Mesenchymal stem cell (in vitro differentiated cells and primary cell): ENCODE results near the gene HS6ST2.

ENCODE experiments used
- DNase-seq: peaks from one replicate; pipeline ENCODE4 v3.0.0-alpha.2; 2013
- H2AFZ ChIP-seq: one replicate; pipeline ENCODE4 v1.6.1; 2013; ENCODE audit warnings: low read depth, mild to moderate bottlenecking, control low read depth, inconsistent platforms, low read length, moderate library complexity
- H2AK5ac ChIP-seq: 2 replicates; pipeline ENCODE4 v1.6.1; 2013; ENCODE audit warnings: low read length, moderate library complexity, mild to moderate bottlenecking, inconsistent platforms; ENCODE audit not compliant: severe bottlenecking
- H2BK120ac ChIP-seq: one replicate; pipeline ENCODE4 v1.6.1; 2013; ENCODE audit warnings: low read depth, mild to moderate bottlenecking, inconsistent platforms, low read length, moderate library complexity
- H2BK12ac ChIP-seq, 2 experiments: one replicate each; pipeline ENCODE4 v1.6.1; 2013; ENCODE audit warnings: inconsistent platforms in 2 of 2, low read length in 2 of 2, mild to moderate bottlenecking in 2 of 2, moderate library complexity in 2 of 2, control low read depth in 1 of 2
- H2BK15ac ChIP-seq: one replicate; pipeline ENCODE4 v1.6.1; 2013; ENCODE audit warnings: mild to moderate bottlenecking, low read depth, inconsistent platforms; ENCODE audit not compliant: poor library complexity, severe bottlenecking
- H2BK5ac ChIP-seq: 2 replicates; pipeline ENCODE4 v1.6.1; 2013; ENCODE audit warnings: low read depth, mild to moderate bottlenecking, low read length, control low read depth, inconsistent platforms; ENCODE audit not compliant: poor library complexity, severe bottlenecking
- H3K14ac ChIP-seq, 2 experiments: one replicate each; pipeline ENCODE4 v1.6.1; 2013; ENCODE audit warnings: inconsistent platforms in 2 of 2, low read length in 2 of 2, control low read depth in 1 of 2, mild to moderate bottlenecking in 1 of 2, moderate library complexity in 1 of 2
- H3K18ac ChIP-seq, 2 experiments: one replicate each; pipeline ENCODE4 v1.6.1; 2013; ENCODE audit warnings: inconsistent platforms in 2 of 2, low read length in 2 of 2, control low read depth in 1 of 2, low read depth in 1 of 2, mild to moderate bottlenecking in 1 of 2
- H3K23ac ChIP-seq, 2 experiments: one replicate each; pipeline ENCODE4 v1.6.1; 2013; ENCODE audit warnings: inconsistent platforms in 2 of 2, low read length in 2 of 2, mild to moderate bottlenecking in 2 of 2, moderate library complexity in 2 of 2, control low read depth in 1 of 2
- H3K27ac ChIP-seq: 2 replicates; pipeline ENCODE4 v1.5.1; 2013; ENCODE audit warnings: mild to moderate bottlenecking, moderate library complexity, low read length, control low read depth, inconsistent platforms; ENCODE audit not compliant: poor library complexity, severe bottlenecking
- H3K27me3 ChIP-seq, 2 experiments: 2 replicates each; pipeline versions ENCODE4 v1.6.1 to v1.7.0; 2013; ENCODE audit warnings: low read length in 2 of 2, mild to moderate bottlenecking in 2 of 2, moderate library complexity in 2 of 2, control low read depth in 1 of 2, inconsistent platforms in 1 of 2; ENCODE audit not compliant: control insufficient read depth in 1 of 2, insufficient read depth in 1 of 2
- H3K36me3 ChIP-seq, 2 experiments: 2 replicates each; pipeline versions ENCODE4 v1.6.1 to v1.7.0; 2013; ENCODE audit warnings: low read length in 2 of 2, control low read depth in 1 of 2, inconsistent platforms in 1 of 2, low read depth in 1 of 2, mild to moderate bottlenecking in 1 of 2; ENCODE audit not compliant: insufficient read depth in 2 of 2, control insufficient read depth in 1 of 2
- H3K4ac ChIP-seq, 2 experiments: one replicate each; pipeline ENCODE4 v1.6.1; 2013; ENCODE audit warnings: inconsistent platforms in 2 of 2, low read length in 2 of 2, mild to moderate bottlenecking in 2 of 2, moderate library complexity in 2 of 2, control low read depth in 1 of 2, low read depth in 1 of 2
- H3K4me1 ChIP-seq: 2 replicates; pipeline ENCODE4 v1.6.1; 2013; ENCODE audit warnings: low read depth, low read length, control low read depth; ENCODE audit not compliant: control insufficient read depth, insufficient read depth
- H3K4me2 ChIP-seq: 2 replicates; pipeline ENCODE4 v1.6.1; 2013; ENCODE audit warnings: low read length, mild to moderate bottlenecking, inconsistent platforms; ENCODE audit not compliant: poor library complexity, severe bottlenecking
- H3K4me3 ChIP-seq, 2 experiments: 2 replicates each; pipeline versions ENCODE4 v1.5.1 to v1.7.0; 2013; ENCODE audit warnings: low read length in 2 of 2, mild to moderate bottlenecking in 2 of 2, control low read depth in 1 of 2, low read depth in 1 of 2; ENCODE audit not compliant: insufficient read depth in 1 of 2
- H3K79me1 ChIP-seq: replicated peaks from 2 replicates; pipeline ENCODE4 v1.6.1; 2013; ENCODE audit warnings: mild to moderate bottlenecking, control low read depth, low read length, inconsistent platforms; ENCODE audit not compliant: poor library complexity, severe bottlenecking
- H3K9ac ChIP-seq: 2 replicates; pipeline ENCODE4 v1.7.0; 2013; ENCODE audit warnings: mild to moderate bottlenecking, low read length, moderate library complexity
- H3K9me3 ChIP-seq: 2 replicates; pipeline ENCODE4 v1.7.0; 2013; ENCODE audit warnings: mild to moderate bottlenecking, low read length; ENCODE audit not compliant: control insufficient read depth
- H4K8ac ChIP-seq: one replicate; pipeline ENCODE4 v1.6.1; 2013; ENCODE audit warnings: inconsistent platforms, mild to moderate bottlenecking, low read length, moderate library complexity
- H4K91ac ChIP-seq: one replicate; pipeline ENCODE4 v1.6.1; 2013; ENCODE audit warnings: mild to moderate bottlenecking, low read length, inconsistent platforms
- WGBS: methylation state at CpG from one replicate; pipeline ENCODE4 v1.1.7; 2013; ENCODE audit warnings: mixed read lengths; 5-methylcytosine and 5-hydroxymethylcytosine counted together

The HS6ST2 gene

GRCh38 chrX:132673331-132673730, 285.1 kb downstream of the HS6ST2 start:
- peaks cover 0 to 34% of the 10 kb centered on the region in 2 experiments for H3K27me3 ChIP-seq
- no peak overlapping the region for H2BK12ac ChIP-seq
- H3K23ac ChIP-seq, result no peak overlapping the region
- H3K4me3 ChIP-seq, result no peak overlapping the region
- no peak overlapping the region for H3K9ac ChIP-seq
- no peak overlapping the region for H3K27ac ChIP-seq
- no peaks in the 10 kb centered on the region for H3K9me3 ChIP-seq
- H2AFZ ChIP-seq, result no peak overlapping the region
- no peak overlapping the region for H4K8ac ChIP-seq
- DNase-seq, result no peak
- H3K4me1 ChIP-seq, result no peaks in the 10 kb centered on the region
- H3K79me1 ChIP-seq, result no peaks in the 10 kb centered on the region
- H2BK5ac ChIP-seq, result no peak overlapping the region
- H3K4ac ChIP-seq, result no peak overlapping the region
- no peak overlapping the region for H3K14ac ChIP-seq
- WGBS, result 33% methylated on average over 1 of the region's 1 CpG
- no peak overlapping the region for H3K18ac ChIP-seq
- H3K36me3 ChIP-seq, result no peaks in the 10 kb centered on the region
- no peak overlapping the region for H2AK5ac ChIP-seq
- no peak overlapping the region for H4K91ac ChIP-seq
- H2BK120ac ChIP-seq, result no peak overlapping the region
- H3K4me2 ChIP-seq, result no peak overlapping the region
- H2BK15ac ChIP-seq, result no peak overlapping the region

GRCh38 chrX:132671229-132671641, 287.2 kb downstream of the HS6ST2 start:
- DNase-seq, result peak; percentile 2
- H2AFZ ChIP-seq, result no peak overlapping the region
- no peak overlapping the region for H3K4ac ChIP-seq
- H4K8ac ChIP-seq, result no peak overlapping the region
- no peaks in the 10 kb centered on the region for H3K79me1 ChIP-seq
- no peaks in the 10 kb centered on the region for H3K4me1 ChIP-seq
- H3K27me3 ChIP-seq, result peaks cover 0 to 40% of the 10 kb centered on the region in 2 experiments
- no peak overlapping the region for H2AK5ac ChIP-seq
- H2BK5ac ChIP-seq, result no peak overlapping the region
- no peak overlapping the region for H3K4me2 ChIP-seq
- H4K91ac ChIP-seq, result no peak overlapping the region
- H3K36me3 ChIP-seq, result no peaks in the 10 kb centered on the region
- no peak overlapping the region for H2BK12ac ChIP-seq
- no peak overlapping the region for H3K23ac ChIP-seq
- H3K27ac ChIP-seq, result no peak overlapping the region
- WGBS, result 25% methylated on average over 1 of the region's 3 CpGs
- H2BK15ac ChIP-seq, result no peak overlapping the region
- H3K4me3 ChIP-seq, result no peak overlapping the region
- H3K9ac ChIP-seq, result no peak overlapping the region
- no peaks in the 10 kb centered on the region for H3K9me3 ChIP-seq
- H3K18ac ChIP-seq, result no peak overlapping the region
- no peak overlapping the region for H3K14ac ChIP-seq
- H2BK120ac ChIP-seq, result no peak overlapping the region

- DNase-seq, result no peak
- no peak overlapping the region for H2BK120ac ChIP-seq
Measured at GRCh38 chrX:132669142-132669541, 289.3 kb downstream of the HS6ST2 start.

DNA sequence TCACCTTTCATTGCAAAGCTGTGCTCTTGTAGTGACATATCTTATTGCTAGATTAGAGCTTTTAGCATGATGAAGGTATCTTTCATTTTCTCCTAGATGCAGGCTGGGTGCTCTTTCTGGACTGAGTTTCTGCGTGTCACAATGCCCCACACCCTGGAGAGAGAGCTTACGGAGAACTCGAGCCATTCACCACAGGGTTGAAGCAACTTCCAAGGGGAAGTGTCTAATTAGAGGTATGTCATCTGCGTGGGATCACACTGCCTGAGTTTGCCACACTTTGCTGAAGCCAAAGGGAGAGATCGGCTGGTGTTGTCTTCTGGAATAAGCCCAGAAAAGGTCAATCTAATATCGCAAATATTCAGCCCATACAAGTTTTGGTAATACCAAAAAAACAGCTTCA, 290.3 kb downstream of the HS6ST2 start:
- Histone ChIP-seq H2AFZ (no peak overlapping the region), H4K91ac (no peak overlapping the region), H3K4me1 (no peaks in the 10 kb centered on the region), H3K4me2 (no peak overlapping the region), H3K23ac (no peak overlapping the region), H3K14ac (no peak overlapping the region), H3K9me3 (peaks cover 17% of the 10 kb centered on the region), H2AK5ac (no peak overlapping the region), H2BK120ac (no peak overlapping the region), H4K8ac (no peak overlapping the region), H2BK15ac (no peak overlapping the region), H3K36me3 (no peaks in the 10 kb centered on the region), H2BK12ac (no peak overlapping the region), H3K27me3 (peaks cover 0 to 40% of the 10 kb centered on the region in 2 experiments), H3K18ac (no peak overlapping the region), H2BK5ac (no peak overlapping the region), H3K4me3 (no peak overlapping the region), H3K27ac (no peak overlapping the region), H3K9ac (no peak overlapping the region), H3K4ac (no peak overlapping the region), H3K79me1 (no peaks in the 10 kb centered on the region)
- 76% methylated on average over 4 of the region's 6 CpGs for WGBS
- no peak for DNase-seq

More at GRCh38 chrX:132669142-132669541, 289.3 kb downstream of the HS6ST2 start:
- no peak overlapping the region for H3K23ac ChIP-seq
- no peaks in the 10 kb centered on the region for H3K36me3 ChIP-seq
- H3K4me3 ChIP-seq, result no peak overlapping the region
- H3K79me1 ChIP-seq, result no peaks in the 10 kb centered on the region
- no peak overlapping the region for H4K8ac ChIP-seq
- no peak overlapping the region for H3K9ac ChIP-seq
- peaks cover 0 to 45% of the 10 kb centered on the region in 2 experiments for H3K27me3 ChIP-seq
- H3K18ac ChIP-seq, result no peak overlapping the region
- H2BK5ac ChIP-seq, result no peak overlapping the region
- H2AK5ac ChIP-seq, result no peak overlapping the region
- no CpG with 5 or more reads among the region's 4 CpGs for WGBS
- peaks cover 11% of the 10 kb centered on the region for H3K9me3 ChIP-seq
- no peak overlapping the region for H2BK12ac ChIP-seq
- H4K91ac ChIP-seq, result no peak overlapping the region
- no peak overlapping the region for H3K27ac ChIP-seq
- no peak overlapping the region for H2AFZ ChIP-seq
- H2BK15ac ChIP-seq, result no peak overlapping the region
- H3K4me1 ChIP-seq, result no peaks in the 10 kb centered on the region
- H3K4me2 ChIP-seq, result no peak overlapping the region
- no peak overlapping the region for H3K4ac ChIP-seq
- no peak overlapping the region for H3K14ac ChIP-seq
